ENCODE measurements around the gene SLC2A13. TPM values are rescaled to one million over a fixed set of nuclear protein-coding genes. Genes with fewer than 3 reads are reported as not detected.

The SLC2A13 gene
- polyA plus RNA-seq, 3 donors = 2.2 to 2.9 (median 2.5) TPM

GRCh38 chr12:40099423-40099853, 6.4 kb downstream of the SLC2A13 start:
- Histone ChIP-seq H3K4me1 (ENCODE audit: control insufficient read depth in 1 of 2, insufficient read depth in 2 of 2, low read length in 2 of 2) (peaks cover 8 to 17% of the 10 kb centered on the region in 2 donors), H3K27me3 (ENCODE audit: control insufficient read depth in 2 of 2, insufficient read depth in 2 of 2, low read length in 2 of 2) (no peaks in the 10 kb centered on the region), H3K27ac (ENCODE audit: low read depth in 1 of 2, low read length in 2 of 2) (no peak overlapping the region), H3K9ac (ENCODE audit: insufficient read depth, low read length, poor library complexity, severe bottlenecking) (no peak overlapping the region), H3K9me3 (replicated peaks in 1 of 2; ENCODE audit: control insufficient read depth in 1 of 2, insufficient read depth in 1 of 2, low read length in 2 of 2) (no peaks in the 10 kb centered on the region), H3K4me2 (replicated peaks; ENCODE audit: extremely low read depth, low read length, poor library complexity, severe bottlenecking) (no peak overlapping the region), H4K20me1 (ENCODE audit: insufficient read depth, low read length) (no peaks in the 10 kb centered on the region), H3K79me2 (ENCODE audit: insufficient read depth, low read length) (peaks cover 23% of the 10 kb centered on the region), H2AFZ (ENCODE audit: insufficient read depth, low read depth, low read length, poor library complexity, severe bottlenecking) (peak overlapping the region; percentile 12), H3K4me3 (replicated peaks in 1 of 3; ENCODE audit: low read depth in 2 of 3, low read length in 3 of 3) (no peak overlapping the region), H3K36me3 (replicated peaks in 1 of 2; ENCODE audit: control insufficient read depth in 1 of 2, insufficient read depth in 2 of 2, low read length in 2 of 2) (no peaks in the 10 kb centered on the region)
- intact Hi-C loops (cut with micrococcal nuclease) = no loop called here
- Mint-ChIP-seq H3K27me3 (ENCODE audit: low read depth in 3 of 3) (peaks cover 0 to 5% (median 4%) of the 10 kb centered on the region in 3 donors), H3K27ac (no peak overlapping the region), H3K36me3 (peaks cover 7 to 11% of the 10 kb centered on the region in 2 donors), H3K9me3 (peaks cover 0 to 3% (median 0%) of the 10 kb centered on the region in 7 donors), H3K4me1 (peaks cover 25% of the 10 kb centered on the region), H3K4me3 (no peak overlapping the region)
- WGBS (ENCODE audit: insufficient coverage) = no CpG with 5 or more reads among the region's 3 CpGs
- no peak for TF ChIP-seq CTCF (IDR thresholded peaks at IDR 0.05)
- peak in 1 of 3 donors; percentile 23 for DNase-seq

- Mint-ChIP-seq H3K4me3 (no peak overlapping the region), H3K36me3 (peaks cover 7 to 13% of the 10 kb centered on the region in 2 donors), H3K4me1 (peaks cover 18% of the 10 kb centered on the region), H3K27ac (no peak overlapping the region), H3K9me3 (peaks cover 0 to 3% (median 0%) of the 10 kb centered on the region in 7 donors), H3K27me3 (ENCODE audit: low read depth in 3 of 3) (peaks cover 0 to 2% (median 0%) of the 10 kb centered on the region in 3 donors)
- no peak for TF ChIP-seq CTCF (IDR thresholded peaks at IDR 0.05)
- H3K27me3 ChIP-seq (ENCODE audit: control insufficient read depth in 2 of 2, insufficient read depth in 2 of 2, low read length in 2 of 2) = no peaks in the 10 kb centered on the region
- no peaks in the 10 kb centered on the region for H3K9me3 ChIP-seq (replicated peaks in 1 of 2; ENCODE audit: control insufficient read depth in 1 of 2, insufficient read depth in 1 of 2, low read length in 2 of 2)
- H3K9ac ChIP-seq (ENCODE audit: insufficient read depth, low read length, poor library complexity, severe bottlenecking) = no peak overlapping the region
- no peaks in the 10 kb centered on the region for H3K36me3 ChIP-seq (replicated peaks in 1 of 2; ENCODE audit: control insufficient read depth in 1 of 2, insufficient read depth in 2 of 2, low read length in 2 of 2)
- no peak for DNase-seq
- H3K27ac ChIP-seq (ENCODE audit: low read depth in 1 of 2, low read length in 2 of 2) = no peak overlapping the region
- WGBS (ENCODE audit: insufficient coverage) = over 99% methylated on average over 8 of the region's 11 CpGs
- H2AFZ ChIP-seq (ENCODE audit: insufficient read depth, low read depth, low read length, poor library complexity, severe bottlenecking) = no peak overlapping the region
- intact Hi-C loops (cut with micrococcal nuclease) = no loop called here
- H3K4me2 ChIP-seq (replicated peaks; ENCODE audit: extremely low read depth, low read length, poor library complexity, severe bottlenecking) = no peak overlapping the region
- no peak overlapping the region for H3K4me3 ChIP-seq (replicated peaks in 1 of 3; ENCODE audit: low read depth in 2 of 3, low read length in 3 of 3)
- peaks cover 17% of the 10 kb centered on the region for H3K79me2 ChIP-seq (ENCODE audit: insufficient read depth, low read length)
- H3K4me1 ChIP-seq (ENCODE audit: control insufficient read depth in 1 of 2, insufficient read depth in 2 of 2, low read length in 2 of 2) = peaks cover 0 to 9% of the 10 kb centered on the region in 2 donors
- H4K20me1 ChIP-seq (ENCODE audit: insufficient read depth, low read length) = no peaks in the 10 kb centered on the region
These were observed 7.3 kb downstream of the SLC2A13 start for GRCh38 chr12:40098406-40099145.
